Mucosa of rectum (tissue), 2 donors: ENCODE results near the gene CARD19.

Experiments used
- H3K27ac ChIP-seq, 2 donors: one replicate each; pipeline ENCODE4 v1.7.0; 2013; ENCODE audit warnings: inconsistent platforms in 2 of 2, low read depth in 2 of 2, low read length in 2 of 2
- H3K27me3 ChIP-seq, 2 donors: one replicate each; pipeline ENCODE4 v1.7.0; 2013; ENCODE audit warnings: low read length in 2 of 2; ENCODE audit not compliant: control insufficient read depth in 2 of 2, insufficient read depth in 2 of 2
- H3K36me3 ChIP-seq, 2 donors: one replicate each; pipeline ENCODE4 v1.7.0; 2013; ENCODE audit warnings: low read length in 2 of 2; ENCODE audit not compliant: control insufficient read depth in 2 of 2, insufficient read depth in 2 of 2
- H3K4me1 ChIP-seq, 2 donors: one replicate each; pipeline ENCODE4 v1.7.0; 2013; ENCODE audit warnings: low read length in 2 of 2, mild to moderate bottlenecking in 1 of 2; ENCODE audit not compliant: control insufficient read depth in 2 of 2, insufficient read depth in 2 of 2
- H3K4me3 ChIP-seq, 2 donors: one replicate each; pipeline ENCODE4 v1.7.0; 2013; ENCODE audit warnings: low read length in 2 of 2
- H3K9ac ChIP-seq, 2 donors: one replicate each; pipeline ENCODE4 v1.7.0; 2013; ENCODE audit warnings: low read length in 2 of 2, low read depth in 1 of 2, mild to moderate bottlenecking in 1 of 2
- H3K9me3 ChIP-seq, 2 donors: one replicate each; pipeline ENCODE4 v1.7.0; 2013; ENCODE audit warnings: low read length in 2 of 2; ENCODE audit not compliant: control insufficient read depth in 2 of 2
- donor health status: healthy.
- donor health status: Normal muscosa, but diverticular disease.

Gene CARD19

DNA sequence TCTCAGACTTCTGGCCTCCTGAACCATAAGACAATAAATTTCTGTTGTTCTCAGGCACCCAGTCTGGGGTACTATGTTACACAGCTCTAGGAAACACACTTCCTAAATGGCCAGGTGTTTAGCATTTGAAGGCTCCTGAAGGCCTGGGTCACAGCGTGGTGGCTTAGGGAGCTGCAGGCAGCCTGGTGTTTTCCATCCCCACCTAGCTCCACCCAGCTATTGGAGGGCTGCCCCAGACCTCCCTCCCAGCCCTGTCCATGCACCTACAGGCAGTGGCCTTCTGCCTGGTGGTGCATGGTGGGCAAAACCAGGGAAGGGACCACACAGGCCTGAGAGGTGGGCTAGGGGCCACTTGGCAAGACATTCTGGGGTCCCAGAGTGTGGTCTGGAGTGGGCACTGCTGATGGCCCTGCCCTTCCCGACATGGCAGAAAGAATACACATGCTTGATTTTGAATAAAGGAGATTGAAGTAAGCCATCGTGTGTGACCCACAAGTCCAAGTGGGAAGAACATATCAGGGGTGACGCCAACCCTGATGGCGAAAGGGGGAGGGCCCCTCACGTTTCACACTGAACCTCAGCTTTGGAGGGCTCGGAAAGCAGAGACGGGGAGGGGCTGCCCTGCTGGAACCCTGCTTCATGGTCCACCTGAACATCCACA lies 38.8 kb upstream of the CARD19 start:
- peaks cover 8 to 21% of the 10 kb centered on the region in 2 donors for H3K4me1 ChIP-seq

DNA sequence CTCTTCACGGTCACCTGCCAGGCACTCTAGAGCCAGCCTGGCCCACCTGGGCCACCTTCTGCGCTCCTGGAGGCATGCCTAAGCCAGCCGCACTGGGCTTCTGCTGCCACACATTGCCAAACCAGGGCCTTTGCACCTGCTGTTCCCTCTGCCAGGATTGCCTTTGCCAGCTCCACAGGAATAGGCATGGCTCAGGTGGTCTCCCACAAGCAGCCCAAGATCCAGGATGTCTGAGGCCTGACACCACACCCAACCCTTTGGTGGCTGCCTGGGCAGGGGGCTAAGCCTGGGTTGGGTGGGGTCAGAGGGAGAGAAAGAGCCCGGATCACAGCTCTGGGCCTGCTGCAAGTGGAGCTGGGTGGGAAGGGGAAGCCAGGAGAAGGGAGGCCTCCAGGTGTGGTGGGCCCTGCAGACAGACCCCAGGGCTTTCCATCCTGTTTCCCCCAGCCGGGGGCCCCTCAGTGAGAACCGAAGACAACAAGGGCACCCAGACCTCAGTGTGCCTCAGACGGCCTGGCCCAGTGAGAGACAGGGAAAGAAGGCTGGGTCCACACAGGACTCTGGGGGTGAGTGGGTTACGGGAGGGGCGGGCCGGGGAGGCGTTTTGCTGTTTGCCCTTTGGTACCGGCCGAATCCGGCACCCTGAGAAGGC lies 38.2 kb upstream of the CARD19 start:
- Histone ChIP-seq H3K27me3 (peaks cover 0 to 3% of the 10 kb centered on the region in 2 donors), H3K4me1 (peaks cover 13 to 28% of the 10 kb centered on the region in 2 donors), H3K9me3 (no peaks in the 10 kb centered on the region), H3K27ac (peak overlapping the region in 1 of 2 donors; percentile 79), H3K36me3 (no peaks in the 10 kb centered on the region), H3K4me3 (peak overlapping the region in 1 of 2 donors; percentile 20), H3K9ac (no peak overlapping the region)

More for the DNA sequence above, 38.8 kb upstream of the CARD19 start:
- Histone ChIP-seq H3K36me3 (no peaks in the 10 kb centered on the region), H3K27me3 (peaks cover 0 to 3% of the 10 kb centered on the region in 2 donors), H3K27ac (no peak overlapping the region), H3K9me3 (no peaks in the 10 kb centered on the region), H3K4me3 (no peak overlapping the region), H3K9ac (no peak overlapping the region)

DNA sequence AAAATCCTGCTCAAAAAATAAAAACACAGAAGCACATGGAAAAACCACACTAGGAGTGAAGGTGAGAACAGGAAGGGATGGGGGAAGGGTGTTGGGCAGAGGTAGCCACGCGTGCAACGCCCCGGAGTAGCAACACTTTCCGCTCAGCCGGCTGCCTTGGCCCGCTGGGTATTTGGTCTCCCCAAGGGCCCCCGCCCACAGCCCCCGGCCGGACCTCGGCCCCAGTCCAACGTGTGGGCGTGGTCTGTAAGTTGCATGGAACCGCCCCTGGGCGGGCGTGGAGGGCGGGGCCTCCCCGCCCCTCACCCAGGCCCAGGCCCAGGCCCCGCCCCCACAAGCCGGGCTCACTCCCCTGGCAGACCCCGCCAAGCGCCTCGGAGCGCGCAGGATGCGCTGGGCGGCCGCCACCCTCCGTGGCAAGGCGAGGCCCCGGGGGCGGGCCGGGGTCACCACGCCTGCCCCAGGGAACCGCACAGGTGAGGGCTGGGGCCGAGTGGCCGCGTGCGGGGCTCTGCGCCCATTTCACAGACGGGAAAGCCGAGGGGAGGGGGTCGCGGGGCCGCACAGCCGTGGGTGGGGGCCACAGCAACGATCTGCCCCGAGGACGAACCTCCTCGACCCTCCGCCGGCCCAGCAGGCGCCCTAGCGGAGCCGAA lies 37.5 kb upstream of the CARD19 start, which contains the start of gene SUSD3:
Gene SUSD3, plus strand, starts transcription at position 347 of the 656 bp plus-strand sequence. Its CDS starts 42 bp downstream, at position 389.
- H3K9me3 ChIP-seq = no peaks in the 10 kb centered on the region
- H3K36me3 ChIP-seq = no peaks in the 10 kb centered on the region
- peak within 1 kb of the TSS; percentile 54 to 64 for H3K4me3 ChIP-seq
- H3K4me1 ChIP-seq = peaks cover 15 to 34% of the 10 kb centered on the region in 2 donors
- peak within 1 kb of the TSS; percentile 17 to 79 for H3K27ac ChIP-seq
- H3K27me3 ChIP-seq = peaks cover 0 to 3% of the 10 kb centered on the region in 2 donors
- peak within 1 kb of the TSS; percentile 38 to 63 for H3K9ac ChIP-seq

GRCh38 chr9:93059011-93059714 lies 36.9 kb upstream of the CARD19 start:
- Histone ChIP-seq H3K36me3 (no peaks in the 10 kb centered on the region), H3K9me3 (no peaks in the 10 kb centered on the region), H3K27ac (peak overlapping the region; percentile 17 to 79), H3K4me3 (peak overlapping the region; percentile 54 to 64), H3K27me3 (peaks cover 0 to 3% of the 10 kb centered on the region in 2 donors), H3K9ac (peak overlapping the region; percentile 38 to 63), H3K4me1 (peaks cover 18 to 41% of the 10 kb centered on the region in 2 donors)

DNA sequence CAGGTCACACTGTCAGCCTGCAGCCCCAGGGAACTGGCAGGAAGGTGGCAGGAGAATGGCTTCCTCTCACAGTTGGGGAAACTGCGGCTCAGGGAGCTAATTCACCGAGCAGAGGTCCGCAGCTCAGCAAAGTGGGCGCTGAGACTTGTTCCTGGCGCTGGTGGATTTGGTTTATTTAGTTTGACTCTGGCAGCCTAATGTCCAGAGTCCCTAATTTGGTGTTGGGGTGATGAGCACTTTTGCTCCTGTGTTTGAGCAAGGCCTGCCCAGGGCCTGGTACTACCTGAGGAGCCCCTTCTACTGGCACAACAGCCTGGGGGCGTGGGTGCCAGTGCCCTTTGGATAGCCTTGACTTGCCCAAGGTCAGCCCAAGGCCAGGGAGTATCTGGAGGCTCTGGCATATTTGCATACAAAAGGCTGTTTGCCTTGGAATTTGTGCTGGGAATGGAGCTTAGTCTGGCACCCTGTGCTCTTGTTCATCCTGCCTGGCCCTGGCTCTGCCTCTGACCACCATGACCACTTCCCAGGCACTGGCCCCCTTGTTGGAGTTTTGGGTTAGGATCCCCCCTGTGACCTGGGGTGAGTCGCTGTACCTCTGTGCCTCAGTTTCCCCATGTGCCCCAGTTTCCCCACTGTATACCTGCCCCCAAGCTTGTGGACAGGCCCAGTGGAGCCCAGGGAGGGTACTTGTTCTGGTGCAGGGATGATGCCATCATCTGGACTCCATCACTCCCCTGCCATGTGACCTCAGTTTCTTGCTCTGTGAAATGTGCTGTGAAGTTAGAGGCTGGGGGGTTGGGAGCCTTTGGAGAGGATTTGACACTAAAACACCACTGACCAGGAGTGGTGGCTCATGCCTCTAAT lies 36.1 kb upstream of the CARD19 start:
- H3K4me1 ChIP-seq = peaks cover 18 to 42% of the 10 kb centered on the region in 2 donors
- peaks cover 0 to 3% of the 10 kb centered on the region in 2 donors for H3K27me3 ChIP-seq
- no peaks in the 10 kb centered on the region for H3K9me3 ChIP-seq
- peak overlapping the region in 1 of 2 donors; percentile 79 for H3K27ac ChIP-seq
- peak overlapping the region; percentile 36 to 63 for H3K9ac ChIP-seq
- H3K4me3 ChIP-seq = peak overlapping the region; percentile 46 to 64
- H3K36me3 ChIP-seq = no peaks in the 10 kb centered on the region

DNA sequence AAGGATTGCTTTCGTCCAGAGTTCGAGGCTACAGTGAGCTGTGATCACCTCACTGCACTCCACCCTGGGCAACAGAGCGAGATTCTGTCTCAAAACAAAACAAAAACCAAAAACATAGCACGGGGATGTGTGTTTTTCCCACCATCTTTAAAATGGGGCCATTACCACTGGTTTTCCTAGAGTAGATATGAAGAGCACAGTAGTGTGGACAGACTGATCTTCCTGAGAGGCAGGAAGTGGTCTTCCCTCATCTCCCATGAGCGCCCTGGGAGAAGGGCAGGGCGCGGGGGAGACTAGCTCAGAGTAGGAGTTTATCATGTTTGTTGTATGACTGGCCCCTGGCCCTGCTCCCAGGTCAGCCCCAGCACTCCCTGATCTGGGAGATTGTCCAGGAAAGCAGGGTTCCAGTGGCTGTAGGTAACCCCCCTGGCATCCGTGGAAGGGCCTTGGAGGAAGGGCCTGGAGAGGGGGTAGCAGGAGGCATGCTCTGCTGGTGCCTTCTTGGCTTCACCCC lies 35.2 kb upstream of the CARD19 start:
- H3K4me1 ChIP-seq = peaks cover 18 to 42% of the 10 kb centered on the region in 2 donors
- H3K9ac ChIP-seq = no peak overlapping the region
- H3K9me3 ChIP-seq = no peaks in the 10 kb centered on the region
- H3K36me3 ChIP-seq = no peaks in the 10 kb centered on the region
- peaks cover 0 to 3% of the 10 kb centered on the region in 2 donors for H3K27me3 ChIP-seq
- H3K4me3 ChIP-seq = peak overlapping the region in 1 of 2 donors; percentile 15
- peak overlapping the region in 1 of 2 donors; percentile 74 for H3K27ac ChIP-seq

DNA sequence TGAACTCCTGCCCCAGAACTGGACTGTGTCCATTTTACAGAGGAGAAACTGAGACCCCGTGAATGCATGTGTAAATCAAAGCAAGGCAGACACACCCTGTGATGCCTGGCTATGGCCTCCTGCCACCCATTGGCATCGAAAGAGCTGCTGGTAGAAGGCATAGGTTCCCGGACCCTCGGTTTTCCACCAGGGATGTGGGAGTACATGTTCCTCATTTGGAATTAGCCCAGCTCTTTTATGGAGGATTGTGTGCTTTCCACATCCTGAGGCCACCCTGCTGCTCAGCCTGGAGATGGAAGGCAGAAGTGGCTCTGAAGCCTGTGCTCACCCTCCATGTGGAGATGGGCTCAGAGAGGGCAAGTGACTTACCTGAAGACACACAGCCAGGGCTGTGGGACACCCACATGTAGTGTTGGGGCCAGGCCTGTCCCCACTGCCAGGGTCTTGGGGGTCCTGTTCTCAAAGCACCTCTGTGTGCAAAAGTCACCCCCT lies 34.7 kb upstream of the CARD19 start:
- H3K9me3 ChIP-seq = no peaks in the 10 kb centered on the region
- peak overlapping the region in 1 of 2 donors; percentile 74 for H3K27ac ChIP-seq
- peaks cover 0 to 3% of the 10 kb centered on the region in 2 donors for H3K27me3 ChIP-seq
- H3K4me1 ChIP-seq = peaks cover 18 to 42% of the 10 kb centered on the region in 2 donors
- H3K9ac ChIP-seq = no peak overlapping the region
- H3K36me3 ChIP-seq = no peaks in the 10 kb centered on the region
- H3K4me3 ChIP-seq = peak overlapping the region in 1 of 2 donors; percentile 15

DNA sequence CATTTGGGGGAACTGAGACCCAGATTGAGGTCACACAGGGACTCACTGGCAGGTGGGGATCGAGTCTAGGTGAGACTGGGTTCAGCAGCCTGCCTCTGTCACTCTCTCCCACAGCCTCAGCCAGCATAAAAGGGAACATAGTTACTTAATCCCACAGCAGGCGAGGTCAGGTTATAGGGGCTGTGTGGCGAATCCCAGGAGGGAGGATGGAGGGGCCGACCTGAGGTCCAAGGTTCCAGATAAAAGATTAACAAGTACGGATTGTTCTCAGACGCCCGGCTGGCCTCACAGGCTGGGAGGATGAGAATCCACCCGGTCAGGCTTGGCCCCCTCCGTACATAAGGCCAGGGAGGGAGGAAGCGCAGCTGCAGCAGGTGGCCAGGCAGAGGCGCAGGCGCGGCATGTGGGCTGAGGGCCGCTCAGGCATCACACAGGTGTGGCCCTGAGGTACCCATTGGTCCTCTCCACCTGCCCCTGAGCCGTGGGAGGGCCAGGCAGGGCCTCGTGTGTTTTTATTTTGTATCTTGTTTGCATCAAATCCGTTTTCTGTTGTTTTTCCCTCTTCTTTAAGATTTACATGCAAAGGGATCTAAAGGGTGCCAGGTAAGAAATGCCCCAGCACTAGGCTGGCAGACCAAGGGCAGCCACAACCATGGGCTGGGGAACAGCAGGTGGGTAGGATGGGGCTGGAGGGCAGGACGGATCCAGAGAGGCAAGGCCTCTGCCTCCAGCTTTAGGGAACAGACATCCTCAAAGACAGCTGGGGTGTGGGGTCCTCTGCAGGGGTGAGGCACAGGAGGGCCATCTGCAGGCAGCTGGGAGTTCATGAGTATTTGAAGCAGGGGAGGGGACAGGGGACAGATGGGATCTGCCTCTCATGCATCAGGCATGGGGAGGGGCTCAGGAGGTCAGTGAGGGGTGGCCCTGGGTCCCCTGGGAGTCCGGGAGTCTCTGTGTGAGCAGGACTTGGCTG lies 33.9 kb upstream of the CARD19 start:
- Histone ChIP-seq H3K27ac (peak overlapping the region in 1 of 2 donors; percentile 74), H3K4me3 (peak overlapping the region in 1 of 2 donors; percentile 17), H3K27me3 (peaks cover 0 to 3% of the 10 kb centered on the region in 2 donors), H3K4me1 (peaks cover 18 to 42% of the 10 kb centered on the region in 2 donors), H3K9me3 (no peaks in the 10 kb centered on the region), H3K9ac (peak overlapping the region in 1 of 2 donors; percentile 24), H3K36me3 (no peaks in the 10 kb centered on the region)
